M059J (cell line): ENCODE data around the gene PARP11. TPM values are rescaled to one million over a fixed set of nuclear protein-coding genes. Genes with fewer than 3 reads are reported as not detected.
A peak's percentile ranks its signal among the peaks of the same experiment; 100 is the strongest.

Source experiments
- DNase-seq: peaks from one replicate; pipeline ENCODE4 v3.0.0-alpha.2; 2012; ENCODE audit warnings: low read depth
- total RNA-seq: library from RNA; depleted of rRNA; stranded (reverse); fragments of >200 nt; shearing (Covaris generic); gene quantifications from 2 replicates; pipeline ENCODE4 v1.2.3, GENCODE V29; 2014; rRNA removed

Gene PARP11
- 3.1 and 3.7 TPM in 2 replicates for total RNA-seq

- DNase-seq: peak; percentile 93
Observed at GRCh38 chr12:3872800-3873636, at the start of gene PARP11. TSS of gene PARP11 (minus strand) at chr12:3873399. CDS start at chr12:3873229, 170 bp downstream.

DNA sequence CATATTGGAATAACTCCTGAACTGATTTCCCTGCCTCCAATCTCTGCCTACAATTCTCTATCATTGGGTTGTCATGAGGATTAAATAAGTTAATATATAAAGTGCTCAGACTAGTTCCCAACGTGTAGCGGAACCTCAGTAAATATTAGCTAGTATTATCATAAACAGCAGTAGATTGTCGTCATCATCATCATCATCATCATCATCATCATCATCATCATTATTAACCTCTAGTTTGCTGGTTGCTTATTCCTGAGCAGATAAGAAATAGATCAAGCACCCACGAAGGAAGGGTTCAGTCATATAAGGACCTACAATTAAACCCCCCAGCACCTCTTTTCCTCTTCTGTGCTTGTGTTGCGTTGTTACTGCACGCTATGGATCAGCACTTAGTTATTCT, 48.8 kb upstream of the PARP11 start:
- DNase-seq: no peak

- DNase-seq: no peak
Observed at GRCh38 chr12:3921526-3921925, 48.3 kb upstream of the PARP11 start.

DNA sequence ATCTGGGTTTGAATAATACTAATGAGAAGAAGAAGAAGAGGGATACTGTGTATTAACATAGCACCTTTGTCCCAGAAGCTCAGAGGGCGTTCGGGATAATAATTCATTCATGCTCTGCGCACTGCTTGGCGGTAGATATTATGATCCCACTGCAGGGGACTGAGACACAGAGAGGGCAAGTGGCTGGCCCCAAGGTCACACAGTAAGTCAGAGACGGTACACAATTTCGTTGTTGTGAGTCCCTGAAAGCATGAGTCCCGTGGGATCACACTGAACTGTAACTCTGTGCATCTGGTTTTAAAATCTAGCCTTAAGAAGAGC, 47.9 kb upstream of the PARP11 start:
- no peak for DNase-seq

GRCh38 chr12:3920351-3921150, 47.4 kb upstream of the PARP11 start:
- DNase-seq: peak; percentile 5

GRCh38 chr12:3913278-3913677, 40.1 kb upstream of the PARP11 start:
- DNase-seq: no peak

DNA sequence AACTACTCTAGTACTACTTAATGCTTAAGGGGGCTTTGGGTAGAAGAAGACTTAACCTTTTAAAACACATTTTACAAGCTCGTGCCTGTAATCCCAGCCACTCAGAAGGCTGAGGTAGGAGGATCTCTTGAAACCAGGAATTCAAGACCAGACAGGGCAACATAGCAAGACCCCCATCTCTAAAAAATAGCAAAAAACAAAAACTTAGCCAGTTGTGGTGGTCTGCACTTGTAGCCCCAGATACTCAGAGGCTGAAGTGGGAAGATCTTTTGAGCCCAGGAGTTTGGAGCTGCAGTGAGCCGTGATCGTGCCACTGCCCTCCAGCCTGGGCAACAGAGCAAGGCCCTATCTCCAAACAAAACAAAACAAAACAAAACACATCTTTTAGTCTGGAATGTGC, 39.7 kb upstream of the PARP11 start:
- DNase-seq: no peak

GRCh38 chr12:3911409-3911808, 38.2 kb upstream of the PARP11 start:
- DNase-seq: no peak

DNA sequence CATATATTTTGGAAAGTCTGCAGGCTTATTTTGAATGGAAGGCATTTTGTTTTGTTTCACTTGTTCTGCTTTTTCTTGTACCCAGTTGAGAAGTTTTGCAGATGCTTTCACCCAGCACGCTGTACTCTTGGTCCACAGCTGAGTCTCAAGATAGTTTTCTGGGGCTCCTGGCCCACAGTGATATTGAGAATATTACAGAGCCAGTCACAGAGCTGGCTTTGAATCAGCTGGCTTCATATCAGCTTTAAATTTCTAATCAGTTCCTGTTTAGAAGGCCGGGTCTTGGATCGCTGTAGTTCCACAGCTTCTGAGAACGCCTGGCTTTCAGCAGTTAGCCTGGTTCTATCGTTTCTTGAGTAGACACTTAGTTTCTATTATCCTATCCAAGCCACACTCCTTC, 32.5 kb upstream of the PARP11 start:
- DNase-seq: no peak

GRCh38 chr12:3904999-3905398, 31.8 kb upstream of the PARP11 start:
- no peak for DNase-seq

GRCh38 chr12:3902921-3903320, 29.7 kb upstream of the PARP11 start:
- DNase-seq: no peak

GRCh38 chr12:3901116-3901515, 27.9 kb upstream of the PARP11 start:
- DNase-seq: no peak

- no peak for DNase-seq
Observed at GRCh38 chr12:3898756-3899155, 25.6 kb upstream of the PARP11 start.

DNA sequence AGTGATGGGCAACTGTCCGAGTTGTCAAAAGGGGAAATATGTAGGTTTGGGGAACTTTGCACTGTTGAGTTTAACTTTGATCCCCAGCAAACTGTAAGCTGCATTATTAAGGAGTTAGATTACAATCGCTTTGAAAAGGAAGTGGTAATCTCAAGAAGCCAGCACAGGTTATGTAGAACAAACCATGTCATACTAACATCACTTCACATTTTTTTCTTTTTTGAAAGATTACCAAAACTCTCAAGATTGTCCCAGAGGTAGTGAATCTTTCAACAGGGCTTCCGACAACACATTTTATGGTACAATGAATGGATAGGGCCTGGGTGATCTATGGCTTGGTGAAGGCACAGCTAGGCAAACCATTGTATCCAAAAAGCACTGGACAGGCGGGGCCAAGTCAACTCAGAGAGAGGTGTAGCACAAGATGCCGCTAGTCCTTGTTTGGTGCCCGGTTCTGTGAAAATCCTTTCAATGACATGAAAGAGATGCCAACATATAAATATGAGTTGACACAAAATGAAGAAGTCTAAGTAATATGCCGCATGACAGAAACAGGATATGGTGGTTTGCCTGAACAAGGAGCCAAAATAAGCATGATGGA, 24.3 kb upstream of the PARP11 start:
- DNase-seq: no peak

DNA sequence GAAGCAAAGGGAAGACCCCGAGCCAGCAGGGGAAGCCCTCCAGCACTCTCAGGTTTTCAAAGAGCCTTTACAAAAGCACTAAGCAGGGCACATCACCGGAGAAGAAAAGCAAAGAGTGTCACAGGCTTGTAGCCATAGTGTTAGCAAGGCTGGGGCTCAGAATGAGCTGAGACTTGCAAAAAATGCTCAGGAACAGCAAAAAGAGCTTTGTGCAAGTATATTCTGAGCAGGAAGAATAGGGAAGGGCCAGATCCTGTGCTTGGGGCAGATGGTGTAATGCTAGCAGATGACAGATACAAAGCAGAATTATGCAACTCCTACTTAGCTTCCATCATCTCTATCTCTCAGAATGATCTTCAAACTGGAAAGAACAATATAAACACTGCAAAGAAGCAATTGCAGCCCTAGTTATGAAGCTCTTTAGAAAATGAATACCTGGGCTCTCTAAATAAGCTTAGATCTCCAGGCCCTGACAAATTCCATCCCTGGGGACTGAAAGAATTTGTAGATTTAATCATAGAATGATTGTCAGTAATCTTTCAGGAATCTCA, 23.7 kb upstream of the PARP11 start:
- DNase-seq: no peak

- DNase-seq: no peak
Observed at GRCh38 chr12:3896356-3896755, 23.2 kb upstream of the PARP11 start.

GRCh38 chr12:3892631-3893030, 19.4 kb upstream of the PARP11 start:
- no peak for DNase-seq

DNA sequence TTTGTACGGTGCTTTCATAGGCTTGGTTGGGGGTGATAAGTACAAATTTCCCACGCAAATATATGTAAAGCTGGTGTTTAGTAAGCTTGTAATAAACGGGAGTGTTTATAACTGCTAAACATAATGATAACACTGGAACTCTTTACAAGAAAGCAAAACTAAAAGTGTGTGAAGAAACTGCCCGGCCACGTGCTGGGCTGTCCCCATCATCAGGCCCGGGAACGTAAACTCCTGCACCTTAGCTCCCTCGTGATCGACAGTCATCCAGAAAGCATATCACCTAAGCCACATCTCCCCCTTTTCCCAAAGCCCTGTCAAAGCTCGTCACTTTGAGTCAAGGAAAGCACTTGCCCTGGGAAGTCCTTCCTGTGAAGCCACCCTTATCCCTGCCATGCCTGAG, 18.0 kb upstream of the PARP11 start:
- no peak for DNase-seq

DNA sequence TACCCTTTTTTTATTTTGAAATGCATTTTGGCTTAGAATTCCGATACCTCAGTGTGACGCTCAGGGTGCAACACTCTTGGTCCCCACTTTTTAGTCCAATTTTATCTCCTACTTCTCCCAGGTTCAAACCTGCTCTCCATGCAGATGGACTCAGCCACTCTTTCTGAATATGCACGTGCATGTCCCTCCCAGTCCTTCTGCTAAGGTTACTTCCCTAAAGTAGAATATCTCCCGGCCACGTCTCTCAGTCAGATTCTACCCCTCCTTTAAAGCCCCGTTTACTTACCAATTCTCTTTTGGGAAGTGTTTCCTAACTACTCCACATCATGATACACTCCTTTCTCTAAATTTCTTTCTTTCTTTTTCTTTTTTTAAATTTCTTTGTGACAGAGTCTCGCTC, 15.5 kb upstream of the PARP11 start:
- no peak for DNase-seq

DNA sequence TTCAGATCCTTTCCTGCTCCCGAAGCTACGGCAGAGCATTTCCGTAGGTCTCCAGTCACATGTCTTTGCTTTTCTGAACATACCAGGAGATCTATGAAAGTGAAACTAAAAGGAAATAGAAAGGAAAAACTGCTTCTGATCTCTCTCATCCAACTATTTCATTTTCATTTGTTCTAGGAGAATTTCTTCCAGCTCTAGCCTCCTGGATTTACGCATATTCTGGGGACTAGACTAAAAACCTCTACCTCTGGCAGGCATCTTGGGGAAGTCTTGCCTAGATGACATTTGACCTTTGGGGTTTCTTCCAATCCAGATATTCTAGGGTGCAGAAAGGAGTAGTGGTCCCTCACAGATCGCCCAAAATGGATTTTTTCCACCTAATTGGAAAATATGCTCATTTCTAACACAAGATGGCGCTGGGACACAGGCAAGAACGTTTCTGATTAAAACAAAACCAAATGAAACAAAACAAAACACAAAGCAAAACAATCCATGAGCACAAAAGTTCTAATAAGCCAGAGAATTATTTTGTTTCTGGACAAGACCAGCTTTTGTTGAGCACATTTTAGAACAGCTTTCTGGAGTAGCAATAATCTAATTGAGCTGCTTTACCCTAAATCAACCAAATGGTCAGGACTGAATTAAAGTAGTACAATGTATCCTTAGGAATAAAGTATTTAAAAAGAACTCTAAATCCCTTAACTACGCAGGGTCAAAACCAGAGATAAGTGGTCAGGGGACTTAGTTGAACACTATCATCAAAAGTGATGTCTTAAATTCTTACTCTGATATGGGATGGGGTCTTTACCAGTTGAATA, 12.3 kb upstream of the PARP11 start:
- DNase-seq: peak; percentile 37

DNA sequence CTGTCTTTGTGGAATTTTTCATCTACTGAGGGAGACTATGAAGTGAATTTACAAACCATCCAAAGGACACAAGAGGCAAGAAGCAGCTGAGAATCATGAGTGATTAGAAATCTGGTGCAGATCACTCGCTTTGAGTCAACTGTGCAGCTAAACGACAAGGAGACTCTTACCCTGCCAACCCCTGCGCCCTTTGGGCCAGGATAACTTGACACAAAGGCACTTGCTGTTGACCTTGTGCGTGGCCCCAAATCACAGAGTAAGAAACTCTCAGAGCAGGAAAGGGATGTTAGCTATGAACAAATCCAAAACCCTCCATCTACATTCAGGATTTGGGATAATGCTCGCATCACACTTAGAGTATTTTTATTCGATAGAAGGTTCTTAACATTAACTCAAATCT, 11.5 kb upstream of the PARP11 start:
- DNase-seq: no peak
